NOMO-1 (cell line): ENCODE results near the gene GNG7.
"Not testable (repeated sequence)": the region's sequence is repeated elsewhere in the genome, so short reads cannot be mapped to it uniquely, and the experiment has no call there.

Source experiments
- DNase-seq, 2 experiments: peaks; one replicate each; lab custom pipeline; 2025; ENCODE audit not compliant: unreplicated experiment in 2 of 2; lab: John Stamatoyannopoulos, UW

GNG7 gene

GRCh38 chr19:2678044-2678671 lies 24.3 kb downstream of the GNG7 start:
- DNase-seq = peak; percentile 33 to 82

- DNase-seq = no peak
Observed at GRCh38 chr19:2676823-2677222, 25.7 kb downstream of the GNG7 start.

GRCh38 chr19:2675892-2676291 lies 26.6 kb downstream of the GNG7 start:
- no peak for DNase-seq

GRCh38 chr19:2670217-2670616 lies 32.3 kb downstream of the GNG7 start:
- DNase-seq = no peak

GRCh38 chr19:2668175-2668763 lies 34.2 kb downstream of the GNG7 start:
- no peak for DNase-seq

- not testable (repeated sequence) for DNase-seq
Observed at GRCh38 chr19:2667349-2667748, 35.1 kb downstream of the GNG7 start.

- DNase-seq = no peak
Observed at GRCh38 chr19:2666344-2666994, 36.0 kb downstream of the GNG7 start.

- DNase-seq = no peak
Observed at GRCh38 chr19:2665103-2665502, 37.4 kb downstream of the GNG7 start.

- no peak for DNase-seq
Observed at GRCh38 chr19:2663920-2664571, 38.4 kb downstream of the GNG7 start.

GRCh38 chr19:2661615-2662014 lies 40.9 kb downstream of the GNG7 start:
- no peak for DNase-seq

- DNase-seq = no peak
Observed at GRCh38 chr19:2659856-2660432, 42.5 kb downstream of the GNG7 start.

GRCh38 chr19:2656533-2656932 lies 46.0 kb downstream of the GNG7 start:
- no peak for DNase-seq

GRCh38 chr19:2653710-2654707 lies 48.5 kb downstream of the GNG7 start:
- DNase-seq = no peak

GRCh38 chr19:2653218-2653617 lies 49.3 kb downstream of the GNG7 start:
- DNase-seq = no peak

- DNase-seq = no peak
Observed at GRCh38 chr19:2652504-2653099, 49.9 kb downstream of the GNG7 start.

- not testable (repeated sequence) for DNase-seq
Observed at GRCh38 chr19:2651002-2651733, 51.3 kb downstream of the GNG7 start.

- no peak for DNase-seq
Observed at GRCh38 chr19:2650515-2650914, 52.0 kb downstream of the GNG7 start.

- DNase-seq = peak; percentile 71 to 76
Observed at GRCh38 chr19:2648528-2648937, 54.0 kb downstream of the GNG7 start.

- no peak for DNase-seq
Observed at GRCh38 chr19:2648099-2648498, 54.4 kb downstream of the GNG7 start.
